ENCODE data around the gene MSLN. TPM values are rescaled to one million over a fixed set of nuclear protein-coding genes. Genes with fewer than 3 reads are reported as not detected.

Gene MSLN
- total and polyA plus RNA-seq, 9 of the 15 experiments (the other 6 are each of a cell fraction or from before 2014, with no cell fraction given): not detected

- peak; percentile 57; the same call in 1 of the 2 replicates for TF ChIP-seq ZNF407 (IDR thresholded peaks at IDR 0.05; ENCODE audit: low read depth)
- peak in 1 of 2 experiments; percentile 41; a peak in 1 of 3 replicates for TF ChIP-seq CBX3 (IDR thresholded peaks at IDR 0.05; ENCODE audit: borderline replicate concordance in 1 of 2, low read length in 2 of 2)
- TF ChIP-seq FIP1L1 (IDR thresholded peaks at IDR 0.05; ENCODE audit: low read depth, low read length, poor library complexity, severe bottlenecking): no peak
- no peak for TF ChIP-seq BCOR (IDR thresholded peaks at IDR 0.05)
These were observed 4.1 kb upstream of the MSLN start (continued) for GRCh38 chr16:756428-756827.
